ENCODE measurements around the gene TMEM121.

Gene TMEM121

GRCh38 chr14:105525861-105526775, at the start of gene TMEM121:
Gene TMEM121, plus strand, starts transcription at chr14:105526583. Its CDS starts 2,252 bp downstream, at chr14:105528835.
- H3K9ac ChIP-seq (ENCODE audit: low read depth, low read length) = no peak within 1 kb of the TSS
- peak within 1 kb of the TSS; percentile 13 for H3K4me3 ChIP-seq (ENCODE audit: low read depth, low read length)
- H3K27me3 ChIP-seq (ENCODE audit: control insufficient read depth, insufficient read depth, low read length) = peaks cover 24% of the 10 kb centered on the region
- no peaks in the 10 kb centered on the region for H3K4me1 ChIP-seq (ENCODE audit: control insufficient read depth, insufficient read depth, low read length)
- no peaks in the 10 kb centered on the region for H3K36me3 ChIP-seq (ENCODE audit: control insufficient read depth, insufficient read depth, low read length)
- peaks cover 3% of the 10 kb centered on the region for H3K9me3 ChIP-seq (ENCODE audit: control insufficient read depth, insufficient read depth, low read length)

- peaks cover 3% of the 10 kb centered on the region for H3K36me3 ChIP-seq (ENCODE audit: control insufficient read depth, insufficient read depth, low read length)
- no peak overlapping the region for H3K4me3 ChIP-seq (ENCODE audit: low read depth, low read length)
- no peaks in the 10 kb centered on the region for H3K9me3 ChIP-seq (ENCODE audit: control insufficient read depth, insufficient read depth, low read length)
- peaks cover 1% of the 10 kb centered on the region for H3K4me1 ChIP-seq (ENCODE audit: control insufficient read depth, insufficient read depth, low read length)
- H3K27me3 ChIP-seq (ENCODE audit: control insufficient read depth, insufficient read depth, low read length) = peaks cover 55% of the 10 kb centered on the region
- no peak overlapping the region for H3K9ac ChIP-seq (ENCODE audit: low read depth, low read length)
These were observed 49.3 kb upstream of the TMEM121 start for GRCh38 chr14:105476831-105477659.

- Histone ChIP-seq H3K9me3 (ENCODE audit: control insufficient read depth, insufficient read depth, low read length) (no peaks in the 10 kb centered on the region), H3K4me1 (ENCODE audit: control insufficient read depth, insufficient read depth, low read length) (peaks cover 3% of the 10 kb centered on the region), H3K9ac (ENCODE audit: low read depth, low read length) (no peak overlapping the region), H3K36me3 (ENCODE audit: control insufficient read depth, insufficient read depth, low read length) (peaks cover 3% of the 10 kb centered on the region), H3K27me3 (ENCODE audit: control insufficient read depth, insufficient read depth, low read length) (peaks cover 59% of the 10 kb centered on the region), H3K4me3 (ENCODE audit: low read depth, low read length) (no peak overlapping the region)
These were observed 48.6 kb upstream of the TMEM121 start for GRCh38 chr14:105477660-105478397.

GRCh38 chr14:105478398-105479251, 47.8 kb upstream of the TMEM121 start:
- Histone ChIP-seq H3K9me3 (ENCODE audit: control insufficient read depth, insufficient read depth, low read length) (no peaks in the 10 kb centered on the region), H3K4me3 (ENCODE audit: low read depth, low read length) (no peak overlapping the region), H3K27me3 (ENCODE audit: control insufficient read depth, insufficient read depth, low read length) (peaks cover 59% of the 10 kb centered on the region), H3K36me3 (ENCODE audit: control insufficient read depth, insufficient read depth, low read length) (peaks cover 3% of the 10 kb centered on the region), H3K4me1 (ENCODE audit: control insufficient read depth, insufficient read depth, low read length) (peaks cover 3% of the 10 kb centered on the region), H3K9ac (ENCODE audit: low read depth, low read length) (no peak overlapping the region)

- Histone ChIP-seq H3K27me3 (ENCODE audit: control insufficient read depth, insufficient read depth, low read length) (peaks cover 62% of the 10 kb centered on the region), H3K9me3 (ENCODE audit: control insufficient read depth, insufficient read depth, low read length) (no peaks in the 10 kb centered on the region), H3K36me3 (ENCODE audit: control insufficient read depth, insufficient read depth, low read length) (peaks cover 3% of the 10 kb centered on the region), H3K4me1 (ENCODE audit: control insufficient read depth, insufficient read depth, low read length) (peaks cover 3% of the 10 kb centered on the region), H3K9ac (ENCODE audit: low read depth, low read length) (no peak overlapping the region), H3K4me3 (ENCODE audit: low read depth, low read length) (peak overlapping the region; percentile 28)
These were observed 46.8 kb upstream of the TMEM121 start for GRCh38 chr14:105479431-105480158.

GRCh38 chr14:105480199-105480746, 46.1 kb upstream of the TMEM121 start:
- peaks cover 3% of the 10 kb centered on the region for H3K4me1 ChIP-seq (ENCODE audit: control insufficient read depth, insufficient read depth, low read length)
- peaks cover 3% of the 10 kb centered on the region for H3K36me3 ChIP-seq (ENCODE audit: control insufficient read depth, insufficient read depth, low read length)
- no peak overlapping the region for H3K9ac ChIP-seq (ENCODE audit: low read depth, low read length)
- no peaks in the 10 kb centered on the region for H3K9me3 ChIP-seq (ENCODE audit: control insufficient read depth, insufficient read depth, low read length)
- peak overlapping the region; percentile 28 for H3K4me3 ChIP-seq (ENCODE audit: low read depth, low read length)
- peaks cover 66% of the 10 kb centered on the region for H3K27me3 ChIP-seq (ENCODE audit: control insufficient read depth, insufficient read depth, low read length)

GRCh38 chr14:105480807-105481801, 45.3 kb upstream of the TMEM121 start:
- peaks cover 3% of the 10 kb centered on the region for H3K4me1 ChIP-seq (ENCODE audit: control insufficient read depth, insufficient read depth, low read length)
- H3K9ac ChIP-seq (ENCODE audit: low read depth, low read length) = no peak overlapping the region
- H3K9me3 ChIP-seq (ENCODE audit: control insufficient read depth, insufficient read depth, low read length) = no peaks in the 10 kb centered on the region
- H3K36me3 ChIP-seq (ENCODE audit: control insufficient read depth, insufficient read depth, low read length) = peaks cover 3% of the 10 kb centered on the region
- peak overlapping the region; percentile 43 for H3K4me3 ChIP-seq (ENCODE audit: low read depth, low read length)
- peaks cover 65% of the 10 kb centered on the region for H3K27me3 ChIP-seq (ENCODE audit: control insufficient read depth, insufficient read depth, low read length)

GRCh38 chr14:105481886-105482457, 44.4 kb upstream of the TMEM121 start:
- H3K9me3 ChIP-seq (ENCODE audit: control insufficient read depth, insufficient read depth, low read length) = no peaks in the 10 kb centered on the region
- peak overlapping the region; percentile 6 for H3K4me3 ChIP-seq (ENCODE audit: low read depth, low read length)
- peaks cover 3% of the 10 kb centered on the region for H3K36me3 ChIP-seq (ENCODE audit: control insufficient read depth, insufficient read depth, low read length)
- H3K9ac ChIP-seq (ENCODE audit: low read depth, low read length) = no peak overlapping the region
- peaks cover 3% of the 10 kb centered on the region for H3K4me1 ChIP-seq (ENCODE audit: control insufficient read depth, insufficient read depth, low read length)
- H3K27me3 ChIP-seq (ENCODE audit: control insufficient read depth, insufficient read depth, low read length) = peaks cover 63% of the 10 kb centered on the region

- no peak overlapping the region for H3K9ac ChIP-seq (ENCODE audit: low read depth, low read length)
- no peak overlapping the region for H3K4me3 ChIP-seq (ENCODE audit: low read depth, low read length)
These were observed 43.8 kb upstream of the TMEM121 start for GRCh38 chr14:105482486-105483110.

More at GRCh38 chr14:105482486-105483110, 43.8 kb upstream of the TMEM121 start:
- Histone ChIP-seq H3K4me1 (ENCODE audit: control insufficient read depth, insufficient read depth, low read length) (peaks cover 3% of the 10 kb centered on the region), H3K27me3 (ENCODE audit: control insufficient read depth, insufficient read depth, low read length) (peaks cover 65% of the 10 kb centered on the region), H3K36me3 (ENCODE audit: control insufficient read depth, insufficient read depth, low read length) (peaks cover 3% of the 10 kb centered on the region), H3K9me3 (ENCODE audit: control insufficient read depth, insufficient read depth, low read length) (no peaks in the 10 kb centered on the region)

All from iPS-15b (cell line).